GM19452 (cell line): Measurements from ENCODE around the gene NCAPD2.

Experiments
- ATAC-seq: cut with Tn5 transposase; IDR thresholded peaks from one replicate; pipeline ENCODE4 v1.9.1; 2021; ENCODE audit not compliant: unreplicated experiment

Gene NCAPD2, protein sequence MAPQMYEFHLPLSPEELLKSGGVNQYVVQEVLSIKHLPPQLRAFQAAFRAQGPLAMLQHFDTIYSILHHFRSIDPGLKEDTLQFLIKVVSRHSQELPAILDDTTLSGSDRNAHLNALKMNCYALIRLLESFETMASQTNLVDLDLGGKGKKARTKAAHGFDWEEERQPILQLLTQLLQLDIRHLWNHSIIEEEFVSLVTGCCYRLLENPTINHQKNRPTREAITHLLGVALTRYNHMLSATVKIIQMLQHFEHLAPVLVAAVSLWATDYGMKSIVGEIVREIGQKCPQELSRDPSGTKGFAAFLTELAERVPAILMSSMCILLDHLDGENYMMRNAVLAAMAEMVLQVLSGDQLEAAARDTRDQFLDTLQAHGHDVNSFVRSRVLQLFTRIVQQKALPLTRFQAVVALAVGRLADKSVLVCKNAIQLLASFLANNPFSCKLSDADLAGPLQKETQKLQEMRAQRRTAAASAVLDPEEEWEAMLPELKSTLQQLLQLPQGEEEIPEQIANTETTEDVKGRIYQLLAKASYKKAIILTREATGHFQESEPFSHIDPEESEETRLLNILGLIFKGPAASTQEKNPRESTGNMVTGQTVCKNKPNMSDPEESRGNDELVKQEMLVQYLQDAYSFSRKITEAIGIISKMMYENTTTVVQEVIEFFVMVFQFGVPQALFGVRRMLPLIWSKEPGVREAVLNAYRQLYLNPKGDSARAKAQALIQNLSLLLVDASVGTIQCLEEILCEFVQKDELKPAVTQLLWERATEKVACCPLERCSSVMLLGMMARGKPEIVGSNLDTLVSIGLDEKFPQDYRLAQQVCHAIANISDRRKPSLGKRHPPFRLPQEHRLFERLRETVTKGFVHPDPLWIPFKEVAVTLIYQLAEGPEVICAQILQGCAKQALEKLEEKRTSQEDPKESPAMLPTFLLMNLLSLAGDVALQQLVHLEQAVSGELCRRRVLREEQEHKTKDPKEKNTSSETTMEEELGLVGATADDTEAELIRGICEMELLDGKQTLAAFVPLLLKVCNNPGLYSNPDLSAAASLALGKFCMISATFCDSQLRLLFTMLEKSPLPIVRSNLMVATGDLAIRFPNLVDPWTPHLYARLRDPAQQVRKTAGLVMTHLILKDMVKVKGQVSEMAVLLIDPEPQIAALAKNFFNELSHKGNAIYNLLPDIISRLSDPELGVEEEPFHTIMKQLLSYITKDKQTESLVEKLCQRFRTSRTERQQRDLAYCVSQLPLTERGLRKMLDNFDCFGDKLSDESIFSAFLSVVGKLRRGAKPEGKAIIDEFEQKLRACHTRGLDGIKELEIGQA (N-terminal part only)

DNA sequence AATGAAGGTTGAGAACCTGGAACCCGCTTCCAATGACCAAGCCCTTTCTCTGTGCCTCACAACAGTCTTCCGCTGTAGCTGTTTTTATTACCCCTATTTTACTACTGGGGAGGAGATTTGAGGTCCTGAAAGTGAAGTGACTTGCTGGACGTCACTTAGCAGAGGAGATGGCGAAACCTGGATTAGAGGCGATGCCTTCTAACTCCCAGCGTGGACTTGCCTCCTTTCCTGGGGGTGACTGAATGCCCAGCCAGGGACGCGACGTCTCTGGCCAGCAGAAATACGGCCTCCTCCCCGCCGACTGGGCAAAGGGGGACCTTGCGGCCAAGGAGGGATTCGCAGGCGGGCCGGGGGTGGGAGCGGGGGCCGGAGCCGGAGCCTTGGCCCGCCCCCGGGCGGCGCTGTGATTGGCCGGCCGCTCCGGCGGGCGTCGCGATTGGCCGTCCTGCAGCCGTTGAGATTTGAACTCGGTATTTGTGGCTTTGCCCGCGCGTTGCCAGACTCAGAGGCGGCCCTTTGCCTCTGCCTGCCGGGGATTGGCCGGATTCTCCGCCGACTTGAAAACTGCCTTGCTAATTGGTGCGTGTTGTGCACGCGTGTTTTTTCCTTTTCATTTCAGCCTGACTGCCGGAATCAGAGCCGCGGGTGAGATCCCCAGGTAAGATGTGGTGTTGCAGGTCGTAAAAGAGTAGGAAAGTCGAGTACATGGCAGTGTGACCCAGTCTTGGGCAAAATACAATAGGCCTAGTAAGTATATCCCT lies at the start of gene NCAPD2:
Gene NCAPD2, plus strand, starts transcription at position 606 of the 761 bp plus-strand sequence. CDS start 997 bp downstream, outside the sequence.
- ATAC-seq, result peak; percentile 84

DNA sequence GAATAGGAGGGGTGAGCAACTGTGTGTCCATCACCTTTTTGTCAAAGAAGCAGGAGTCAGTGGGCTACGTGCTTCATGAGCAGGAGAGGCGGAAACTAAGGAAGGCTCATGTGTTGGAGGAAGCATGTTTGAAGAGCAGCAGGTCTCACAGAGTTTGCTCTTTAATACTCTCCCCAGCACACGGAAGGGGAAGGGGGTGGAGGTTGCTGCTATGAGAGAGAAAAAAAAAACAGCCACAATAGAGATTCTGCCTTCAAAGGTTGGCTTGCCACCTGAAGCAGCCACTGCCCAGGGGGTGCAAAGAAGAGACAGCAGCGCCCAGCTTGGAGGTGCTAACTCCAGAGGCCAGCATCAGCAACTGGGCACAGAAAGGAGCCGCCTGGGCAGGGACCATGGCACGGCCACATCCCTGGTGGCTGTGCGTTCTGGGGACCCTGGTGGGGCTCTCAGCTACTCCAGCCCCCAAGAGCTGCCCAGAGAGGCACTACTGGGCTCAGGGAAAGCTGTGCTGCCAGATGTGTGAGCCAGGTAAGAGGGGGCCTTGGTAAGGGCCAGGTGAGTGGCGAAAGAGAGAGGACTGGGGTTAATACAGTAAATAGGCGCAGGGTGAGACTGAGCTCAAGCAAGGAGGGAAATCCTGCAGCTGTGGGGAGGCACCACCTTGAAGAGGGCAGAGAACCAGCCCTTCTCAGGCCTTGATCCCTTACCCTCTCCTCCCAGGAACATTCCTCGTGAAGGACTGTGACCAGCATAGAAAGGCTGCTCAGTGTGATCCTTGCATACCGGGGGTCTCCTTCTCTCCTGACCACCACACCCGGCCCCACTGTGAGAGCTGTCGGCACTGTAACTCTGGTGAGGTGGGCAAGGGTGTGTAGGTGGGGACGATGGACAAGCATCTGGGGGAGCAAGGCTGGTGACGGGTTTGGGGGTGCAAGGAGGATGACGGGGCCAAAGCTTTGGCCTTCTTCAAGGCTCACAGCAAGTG lies 48.9 kb upstream of the NCAPD2 start, which contains the start of gene CD27:
Gene CD27, plus strand, starts transcription at position 252 of the 985 bp plus-strand sequence. Its CDS starts 141 bp downstream, at position 393.
- ATAC-seq, result no peak

- no peak for ATAC-seq
Observed at GRCh38 chr12:6450091-6450868, 43.6 kb upstream of the NCAPD2 start.

DNA sequence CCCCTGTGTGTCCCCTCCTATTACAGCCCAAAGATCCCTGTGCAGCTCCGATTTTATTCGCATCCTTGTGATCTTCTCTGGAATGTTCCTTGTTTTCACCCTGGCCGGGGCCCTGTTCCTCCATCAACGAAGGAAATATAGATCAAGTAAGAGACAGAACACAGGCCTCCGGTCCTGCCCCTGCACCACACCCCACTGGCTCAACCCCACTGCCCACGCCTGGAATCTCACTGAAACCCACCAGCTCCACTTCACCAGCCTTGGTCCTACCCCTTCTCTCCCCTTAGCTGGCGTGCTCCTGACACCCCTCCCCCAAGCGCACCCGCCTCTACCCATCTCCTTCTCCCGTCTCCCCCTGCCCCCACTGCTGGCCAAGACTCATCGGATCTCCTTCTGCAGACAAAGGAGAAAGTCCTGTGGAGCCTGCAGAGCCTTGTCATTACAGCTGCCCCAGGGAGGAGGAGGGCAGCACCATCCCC lies 43.0 kb upstream of the NCAPD2 start:
- ATAC-seq, result no peak

GRCh38 chr12:6451348-6452244 lies 42.3 kb upstream of the NCAPD2 start, which contains the start of gene TAPBPL:
Gene TAPBPL (plus strand): TSS chr12:6452042. CDS start chr12:6452249, 207 bp downstream.
- peak; percentile 79 for ATAC-seq

DNA sequence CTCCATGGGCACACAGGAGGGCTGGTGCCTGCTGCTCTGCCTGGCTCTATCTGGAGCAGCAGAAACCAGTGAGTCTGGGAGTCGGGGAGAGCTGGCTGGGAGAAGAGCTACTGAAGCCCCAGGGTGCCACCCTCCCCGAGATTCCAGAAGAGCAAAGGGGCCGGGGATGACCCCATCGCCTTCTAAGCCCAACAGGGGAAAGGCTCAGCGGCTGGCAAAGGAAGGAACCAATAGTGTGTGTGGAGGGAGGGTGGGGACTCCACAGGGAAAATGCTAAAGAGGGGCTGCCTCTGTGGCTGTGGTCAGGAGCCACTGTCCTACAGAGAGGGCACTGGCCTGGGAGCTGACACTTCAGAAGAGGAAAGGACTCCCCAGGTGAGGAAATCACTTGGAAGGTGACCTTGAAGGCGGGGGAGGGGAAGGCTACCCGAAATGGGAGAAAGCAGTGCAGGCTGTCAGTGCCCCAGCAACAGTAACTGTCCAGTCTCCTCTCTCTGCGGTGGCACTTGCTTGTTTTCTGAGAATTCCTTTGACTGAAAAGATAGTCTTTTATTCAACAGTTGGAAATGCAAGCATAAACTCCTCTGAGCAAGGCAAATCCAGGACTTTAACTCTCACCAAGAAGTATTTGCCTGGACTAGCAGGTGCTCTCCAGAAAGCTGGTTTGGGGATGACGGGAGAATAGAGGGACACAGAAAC lies 41.5 kb upstream of the NCAPD2 start:
- no peak for ATAC-seq

- ATAC-seq, result no peak
Observed at GRCh38 chr12:6452944-6453630, 40.8 kb upstream of the NCAPD2 start.

- ATAC-seq, result no peak
Observed at GRCh38 chr12:6457220-6457945, 36.5 kb upstream of the NCAPD2 start.

GRCh38 chr12:6458281-6459003 lies 35.5 kb upstream of the NCAPD2 start:
- no peak for ATAC-seq

GRCh38 chr12:6459004-6459337 lies 34.9 kb upstream of the NCAPD2 start:
- no peak for ATAC-seq

GRCh38 chr12:6460751-6461371 lies 33.0 kb upstream of the NCAPD2 start:
- no peak for ATAC-seq

DNA sequence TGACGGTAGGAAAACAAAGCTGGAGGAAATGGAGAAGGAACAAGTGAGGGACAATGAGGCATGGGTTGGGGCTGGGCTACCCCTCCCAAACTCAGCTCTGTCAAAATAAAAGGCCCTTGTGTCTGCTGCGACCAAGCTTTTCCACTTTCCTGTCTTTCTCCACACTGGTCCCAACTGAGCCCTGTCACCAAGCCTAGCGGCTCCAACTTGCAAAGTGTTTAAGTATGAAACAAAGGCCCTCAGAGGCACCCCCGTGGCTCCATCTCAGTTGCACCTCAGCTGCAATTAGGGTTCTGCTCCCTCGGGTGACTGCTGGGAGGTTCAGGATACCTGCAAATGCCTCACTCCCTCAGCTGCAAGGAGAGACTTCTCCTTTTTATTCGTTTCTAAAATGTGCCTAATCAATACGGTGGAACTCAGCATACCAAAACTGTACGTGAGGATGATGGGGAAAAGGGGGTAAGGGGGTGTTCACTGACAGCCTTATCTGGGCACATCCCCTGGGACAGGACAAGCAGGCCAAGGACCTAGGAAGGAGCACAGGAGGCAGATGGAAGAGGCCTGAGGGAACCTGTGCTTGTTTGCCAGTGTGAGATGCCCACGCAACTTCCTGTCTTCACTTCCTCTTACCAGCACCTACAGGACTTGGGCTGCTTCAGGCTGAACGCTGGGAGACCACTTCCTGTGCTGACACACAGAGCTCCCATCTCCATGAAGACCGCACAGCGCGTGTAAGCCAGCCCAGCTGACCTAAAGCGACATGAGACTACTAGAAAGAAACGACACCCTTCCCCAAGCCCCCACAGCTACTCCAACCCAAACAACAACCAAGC lies 32.3 kb upstream of the NCAPD2 start:
- peak; percentile 73 for ATAC-seq
